HepG2 (cell line): ENCODE results near the gene NAA38. TPM values are rescaled to one million over a fixed set of nuclear protein-coding genes. Genes with fewer than 3 reads are reported as not detected.

Source experiments
- ARNT2 ChIP-seq: sonication (generic); formaldehyde crosslinking; IDR thresholded peaks from 2 replicates; pipeline ENCODE4 v1.8.0; 2022; ENCODE audit warnings: mild to moderate bottlenecking, low read depth, missing genetic modification reagents, moderate library complexity
- BCL6 ChIP-seq: IDR thresholded peaks from 2 replicates; pipeline ENCODE4 v1.6.1; 2016; ENCODE audit warnings: missing genetic modification reagents, missing compliant biosample characterization
- BRD4 ChIP-seq: sonication (generic); formaldehyde crosslinking; IDR thresholded peaks from 2 replicates; pipeline ENCODE4 v1.4.0; 2020; ENCODE audit warnings: missing genetic modification reagents
- FOXO1 ChIP-seq: sonication (generic); formaldehyde crosslinking; IDR thresholded peaks from 2 replicates; pipeline ENCODE4 v1.4.0; 2020; ENCODE audit warnings: missing genetic modification reagents
- HNRNPH1 ChIP-seq: fragments of 200-400 bp; formaldehyde crosslinking; optimal IDR thresholded peaks from 2 replicates; pipeline ENCODE3; 2017; ENCODE audit warnings: mild to moderate bottlenecking, low read depth, low read length
- MED8 ChIP-seq: sonication (generic); formaldehyde crosslinking; IDR thresholded peaks from 2 replicates; pipeline ENCODE4 v1.8.1; 2023; ENCODE audit warnings: mild to moderate bottlenecking, missing genetic modification reagents; ENCODE audit not compliant: insufficient replicate concordance
- NCOA1 ChIP-seq: sonication (generic); formaldehyde crosslinking; IDR thresholded peaks from 2 replicates; pipeline ENCODE4 v1.9.0; 2021; ENCODE audit warnings: missing genetic modification reagents
- PAX8 ChIP-seq: sonication (generic); formaldehyde crosslinking; IDR thresholded peaks from 2 replicates; pipeline ENCODE4 v1.8.0; 2022; ENCODE audit warnings: mild to moderate bottlenecking, missing genetic modification reagents, borderline replicate concordance
- POLR2G ChIP-seq: fragments of 200-400 bp; formaldehyde crosslinking; IDR thresholded peaks from 2 replicates; pipeline ENCODE4 v1.6.1; 2018; ENCODE audit warnings: mild to moderate bottlenecking, low read depth, low read length, moderate library complexity
- PRMT3 ChIP-seq: sonication (generic); formaldehyde crosslinking; IDR thresholded peaks from 2 replicates; pipeline ENCODE4 v1.8.1; 2022; ENCODE audit warnings: low read depth, mild to moderate bottlenecking, moderate library complexity, missing genetic modification reagents, borderline replicate concordance
- PRPF4 ChIP-seq: fragments of 200-400 bp; formaldehyde crosslinking; IDR thresholded peaks from 2 replicates; pipeline ENCODE4 v1.6.1; 2016; ENCODE audit warnings: low read length, low read depth; ENCODE audit not compliant: poor library complexity, severe bottlenecking
- RFXAP ChIP-seq: sonication (generic); formaldehyde crosslinking; IDR thresholded peaks from 2 replicates; pipeline ENCODE4 v1.4.0; 2020; ENCODE audit warnings: missing genetic modification reagents, borderline replicate concordance
- SMAD9 ChIP-seq: sonication (generic); formaldehyde crosslinking; IDR thresholded peaks from 2 replicates; pipeline ENCODE4 v1.5.1; 2020; ENCODE audit warnings: mild to moderate bottlenecking, missing genetic modification reagents
- TMF1 ChIP-seq: sonication (generic); formaldehyde crosslinking; IDR thresholded peaks from 2 replicates; pipeline ENCODE4 v1.8.1; 2022; ENCODE audit warnings: low read depth, missing genetic modification reagents
- ZBTB42 ChIP-seq: sonication (generic); formaldehyde crosslinking; IDR thresholded peaks from 2 replicates; pipeline ENCODE4 v1.5.0; 2020; ENCODE audit warnings: mild to moderate bottlenecking, missing genetic modification reagents
- ZNF160 ChIP-seq: sonication (generic); formaldehyde crosslinking; IDR thresholded peaks from 2 replicates; pipeline ENCODE4 v1.8.0; 2022; ENCODE audit warnings: mild to moderate bottlenecking, inconsistent platforms, missing genetic modification reagents
- ZNF235 ChIP-seq: sonication (generic); formaldehyde crosslinking; IDR thresholded peaks from 2 replicates; pipeline ENCODE4 v1.8.1; 2023; ENCODE audit warnings: mild to moderate bottlenecking, missing genetic modification reagents, borderline replicate concordance
- ZNF282 ChIP-seq: fragments of 450-650 bp; IDR thresholded peaks from 2 replicates; pipeline ENCODE4 v1.6.1; 2018; ENCODE audit not compliant: partially characterized antibody
- ZNF34 ChIP-seq: sonication (generic); formaldehyde crosslinking; IDR thresholded peaks from 2 replicates; pipeline ENCODE4 v1.4.0; 2020; ENCODE audit warnings: mild to moderate bottlenecking, missing genetic modification reagents, borderline replicate concordance
- ZNF460 ChIP-seq: sonication (generic); formaldehyde crosslinking; IDR thresholded peaks from 2 replicates; pipeline ENCODE4 v1.5.1; 2020; ENCODE audit warnings: missing genetic modification reagents, mild to moderate bottlenecking, borderline replicate concordance
- ZNF501 ChIP-seq: sonication (generic); formaldehyde crosslinking; IDR thresholded peaks from 2 replicates; pipeline ENCODE4 v1.5.1; 2020; ENCODE audit warnings: mild to moderate bottlenecking, moderate library complexity, missing genetic modification reagents
- ZNF510 ChIP-seq: sonication (generic); formaldehyde crosslinking; IDR thresholded peaks from 2 replicates; pipeline ENCODE4 v1.4.0; 2020; ENCODE audit warnings: low read depth, mild to moderate bottlenecking, missing genetic modification reagents
- ZNF644 ChIP-seq: IDR thresholded peaks from 2 replicates; pipeline ENCODE4 v1.6.1; 2016; ENCODE audit warnings: low read depth
- ZNF691 ChIP-seq: sonication (generic); formaldehyde crosslinking; IDR thresholded peaks from 2 replicates; pipeline ENCODE4 v1.4.0; 2020; ENCODE audit warnings: missing genetic modification reagents, low read depth, mild to moderate bottlenecking, borderline replicate concordance
- ZNF775 ChIP-seq: sonication (generic); formaldehyde crosslinking; IDR thresholded peaks from 2 replicates; pipeline ENCODE4 v1.4.0; 2020; ENCODE audit warnings: missing genetic modification reagents, mild to moderate bottlenecking, moderate library complexity, borderline replicate concordance
- ZNF891 ChIP-seq: sonication (generic); formaldehyde crosslinking; IDR thresholded peaks from 2 replicates; pipeline ENCODE4 v1.5.0; 2020; ENCODE audit warnings: mild to moderate bottlenecking, missing genetic modification reagents
- polyA plus RNA-seq, 8 experiments: library from polyadenylated mRNA; depleted of rRNA in 3 of 8; stranded (reverse) in 7 of 8; unstranded in 1 of 8; fragments of >200 nt; fragmentation: Illumina TruSeq in 4 of 8; extraction: Trizol in 4 of 8; gene quantifications; 2 replicates each; pipeline versions ENCODE4 v1.2.1 to v1.2.3, GENCODE V29; 2011 to 2016; ENCODE audit warnings: low read depth in 4 of 8, missing spikeins in 1 of 8, mixed read lengths in 1 of 8; ENCODE audit not compliant: insufficient read depth in 1 of 8
- total RNA-seq, 5 experiments: library from RNA; depleted of rRNA; stranded (reverse); fragments of >200 nt; fragmentation: Illumina TruSeq; extraction: Trizol; gene quantifications; 2 replicates each; pipeline ENCODE4 v1.2.3, GENCODE V29; 2016; ENCODE audit warnings: low read depth in 1 of 5
- TF ChIP-seq, protein P1 (sequence below): sonication (generic); formaldehyde crosslinking; IDR thresholded peaks from 2 replicates; pipeline ENCODE4 v1.4.0; 2020; ENCODE audit warnings: missing genetic modification reagents
- TF ChIP-seq, protein P2 (sequence below): sonication (generic); formaldehyde crosslinking; IDR thresholded peaks from 2 replicates; pipeline ENCODE4 v1.4.0; 2020; ENCODE audit warnings: mild to moderate bottlenecking, missing genetic modification reagents

NAA38 gene
- total and polyA plus RNA-seq, 2 of the 13 experiments (the other 11 are each of a cell fraction or from before 2014, with no cell fraction given): 46.9 to 91.6 TPM

DNA sequence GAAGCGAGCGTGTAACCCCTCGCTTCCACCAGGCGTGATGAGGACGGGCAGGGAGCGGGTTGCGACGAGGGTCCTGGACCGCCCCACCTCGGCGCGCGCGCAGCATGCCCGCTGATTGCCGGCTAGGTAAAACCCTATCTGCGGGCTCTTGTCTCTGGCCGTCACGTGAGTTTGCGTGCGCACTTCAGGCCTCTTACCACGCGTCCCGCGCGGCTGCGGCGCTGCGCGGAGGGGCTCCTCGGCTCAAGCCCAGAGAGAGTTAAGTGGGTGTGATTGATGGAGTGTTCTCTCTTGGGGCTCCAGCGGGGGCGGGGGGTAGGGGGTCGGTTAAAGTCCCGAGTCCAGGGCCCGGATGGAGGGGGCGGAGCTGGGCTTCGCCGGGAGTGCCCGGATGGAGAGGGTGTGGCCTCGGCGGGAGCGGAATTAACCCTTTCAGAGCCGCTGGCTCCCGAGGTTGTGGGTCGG lies 15.4 kb downstream of the NAA38 start (continued):
- no peak for TF ChIP-seq TMF1
- no peak for TF ChIP-seq ZNF34 (CRISPR knock-in tag)
- TF ChIP-seq NCOA1 (CRISPR knock-in tag): no peak
- TF ChIP-seq ZNF644 (CRISPR knock-in tag): no peak
- TF ChIP-seq ZNF891: peak; percentile 57
- no peak for TF ChIP-seq ZNF282
- no peak for TF ChIP-seq PRMT3 (CRISPR knock-in tag)
- TF ChIP-seq, protein P1, sequence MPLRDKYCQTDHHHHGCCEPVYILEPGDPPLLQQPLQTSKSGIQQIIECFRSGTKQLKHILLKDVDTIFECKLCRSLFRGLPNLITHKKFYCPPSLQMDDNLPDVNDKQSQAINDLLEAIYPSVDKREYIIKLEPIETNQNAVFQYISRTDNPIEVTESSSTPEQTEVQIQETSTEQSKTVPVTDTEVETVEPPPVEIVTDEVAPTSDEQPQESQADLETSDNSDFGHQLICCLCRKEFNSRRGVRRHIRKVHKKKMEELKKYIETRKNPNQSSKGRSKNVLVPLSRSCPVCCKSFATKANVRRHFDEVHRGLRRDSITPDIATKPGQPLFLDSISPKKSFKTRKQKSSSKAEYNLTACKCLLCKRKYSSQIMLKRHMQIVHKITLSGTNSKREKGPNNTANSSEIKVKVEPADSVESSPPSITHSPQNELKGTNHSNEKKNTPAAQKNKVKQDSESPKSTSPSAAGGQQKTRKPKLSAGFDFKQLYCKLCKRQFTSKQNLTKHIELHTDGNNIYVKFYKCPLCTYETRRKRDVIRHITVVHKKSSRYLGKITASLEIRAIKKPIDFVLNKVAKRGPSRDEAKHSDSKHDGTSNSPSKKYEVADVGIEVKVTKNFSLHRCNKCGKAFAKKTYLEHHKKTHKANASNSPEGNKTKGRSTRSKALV (CRISPR knock-in tag): no peak
- no peak for TF ChIP-seq ZNF501
- peak; percentile 65 for TF ChIP-seq POLR2G
- TF ChIP-seq PAX8 (CRISPR knock-in tag): no peak
- TF ChIP-seq ZNF691 (CRISPR knock-in tag): peak; percentile 60; the same call in 1 of the 2 replicates
- TF ChIP-seq, protein P2, sequence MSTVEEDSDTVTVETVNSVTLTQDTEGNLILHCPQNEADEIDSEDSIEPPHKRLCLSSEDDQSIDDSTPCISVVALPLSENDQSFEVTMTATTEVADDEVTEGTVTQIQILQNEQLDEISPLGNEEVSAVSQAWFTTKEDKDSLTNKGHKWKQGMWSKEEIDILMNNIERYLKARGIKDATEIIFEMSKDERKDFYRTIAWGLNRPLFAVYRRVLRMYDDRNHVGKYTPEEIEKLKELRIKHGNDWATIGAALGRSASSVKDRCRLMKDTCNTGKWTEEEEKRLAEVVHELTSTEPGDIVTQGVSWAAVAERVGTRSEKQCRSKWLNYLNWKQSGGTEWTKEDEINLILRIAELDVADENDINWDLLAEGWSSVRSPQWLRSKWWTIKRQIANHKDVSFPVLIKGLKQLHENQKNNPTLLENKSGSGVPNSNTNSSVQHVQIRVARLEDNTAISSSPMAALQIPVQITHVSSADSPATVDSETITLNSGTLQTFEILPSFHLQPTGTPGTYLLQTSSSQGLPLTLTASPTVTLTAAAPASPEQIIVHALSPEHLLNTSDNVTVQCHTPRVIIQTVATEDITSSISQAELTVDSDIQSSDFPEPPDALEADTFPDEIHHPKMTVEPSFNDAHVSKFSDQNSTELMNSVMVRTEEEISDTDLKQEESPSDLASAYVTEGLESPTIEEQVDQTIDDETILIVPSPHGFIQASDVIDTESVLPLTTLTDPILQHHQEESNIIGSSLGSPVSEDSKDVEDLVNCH: peak; percentile 93; the same call in 1 of the 2 replicates
- TF ChIP-seq SMAD9: no peak
- no peak for TF ChIP-seq PRPF4
- no peak for TF ChIP-seq ZNF460 (CRISPR knock-in tag)
- TF ChIP-seq MED8 (CRISPR knock-in tag): no peak
- TF ChIP-seq BRD4: no peak
- TF ChIP-seq ZNF510 (CRISPR knock-in tag): 0 out of 2 replicates have a peak, but pooled peaks have one; percentile 64
- 0 out of 2 replicates have a peak, but pooled peaks have one; percentile 64 for TF ChIP-seq ZNF775 (CRISPR knock-in tag)
- TF ChIP-seq ARNT2: no peak
- no peak for TF ChIP-seq HNRNPH1
- TF ChIP-seq RFXAP (CRISPR knock-in tag): no peak; the same call in 1 of the 2 replicates
- TF ChIP-seq ZBTB42 (CRISPR knock-in tag): no peak
- no peak for TF ChIP-seq ZNF235 (CRISPR knock-in tag)
- 0 out of 2 replicates have a peak, but pooled peaks have one; percentile 23 for TF ChIP-seq ZNF160
- no peak for TF ChIP-seq FOXO1 (CRISPR knock-in tag)
- peak; percentile 4; the same call in 1 of the 2 replicates for TF ChIP-seq BCL6 (CRISPR knock-in tag)
